Activated T-cell treated with anti-CD3 and anti-CD28 coated beads, Interleukin-2, amount 50 U/mL, for 72 hours (primary cell): ENCODE data around the gene CDH4. TPM values are rescaled to one million over a fixed set of nuclear protein-coding genes. Genes with fewer than 3 reads are reported as not detected.

Experiments used
- ATAC-seq, 2 donors: fragments of 150-1000 bp; cut with Tn5 transposase; replicated peaks in 1 of 2; 2 replicates each; pipeline ENCODE4 v1.10.0; 2021; ENCODE audit warnings: moderate library complexity in 2 of 2, mild to moderate bottlenecking in 1 of 2
- DNase-seq, 2 donors: peaks; one replicate each; pipeline ENCODE4 v3.0.0; 2021 to 2022; ENCODE audit warnings: mixed read lengths in 1 of 2
- H3K27ac Mint-ChIP-seq: one replicate; pipeline ENCODE4 v1.8.0; 2022; ENCODE audit warnings: mild to moderate bottlenecking, moderate library complexity, mixed read lengths
- H3K27me3 Mint-ChIP-seq: one replicate; pipeline ENCODE4 v1.8.0; 2022; ENCODE audit warnings: low read depth, mixed read lengths
- H3K36me3 Mint-ChIP-seq, 2 donors: one replicate each; pipeline ENCODE4 v1.8.0; 2022; ENCODE audit warnings: mixed read lengths in 2 of 2, mild to moderate bottlenecking in 1 of 2; ENCODE audit not compliant: insufficient read depth in 2 of 2
- H3K4me1 Mint-ChIP-seq: one replicate; pipeline ENCODE4 v1.8.0; 2022; ENCODE audit warnings: low read depth, mixed read lengths
- H3K4me3 Mint-ChIP-seq, 2 donors: one replicate each; pipeline ENCODE4 v1.8.0; 2022; ENCODE audit warnings: mild to moderate bottlenecking in 2 of 2, mixed read lengths in 2 of 2, moderate library complexity in 2 of 2
- H3K9me3 Mint-ChIP-seq, 2 donors: one replicate each; pipeline ENCODE4 v1.8.0; 2022; ENCODE audit warnings: mixed read lengths in 2 of 2
- total RNA-seq, 2 donors: library from RNA; stranded (reverse); gene quantifications; one replicate each; pipeline ENCODE4 v1.2.3, GENCODE V29; 2022

CDH4 gene
- total RNA-seq, 2 donors from 2014 or later = 0.17 to 0.35 TPM

- no peak for ATAC-seq
- Mint-ChIP-seq H3K36me3 (no peaks in the 10 kb centered on the region), H3K4me1 (no peaks in the 10 kb centered on the region)
Observed at GRCh38 chr20:61646453-61646852, 394.4 kb downstream of the CDH4 start.

GRCh38 chr20:61646986-61647385 is 394.9 kb downstream of the CDH4 start:
- Mint-ChIP-seq H3K4me3 (no peak overlapping the region), H3K27me3 (no peaks in the 10 kb centered on the region)
- no peak for ATAC-seq

More at GRCh38 chr20:61646453-61646852, 394.4 kb downstream of the CDH4 start:
- Mint-ChIP-seq H3K9me3 (peaks cover 0 to 2% of the 10 kb centered on the region in 2 donors), H3K27ac (no peak overlapping the region), H3K27me3 (no peaks in the 10 kb centered on the region), H3K4me3 (no peak overlapping the region)
- DNase-seq = no peak

GRCh38 chr20:61647702-61648101 is 395.6 kb downstream of the CDH4 start:
- no peak overlapping the region for H3K4me3 Mint-ChIP-seq
- no peak overlapping the region for H3K27ac Mint-ChIP-seq
- H3K9me3 Mint-ChIP-seq = peaks cover 0 to 1% of the 10 kb centered on the region in 2 donors
- no peaks in the 10 kb centered on the region for H3K4me1 Mint-ChIP-seq
- no peak for ATAC-seq
- no peak for DNase-seq
- H3K27me3 Mint-ChIP-seq = no peaks in the 10 kb centered on the region
- H3K36me3 Mint-ChIP-seq = no peaks in the 10 kb centered on the region

More at GRCh38 chr20:61646986-61647385, 394.9 kb downstream of the CDH4 start:
- peaks cover 0 to 2% of the 10 kb centered on the region in 2 donors for H3K9me3 Mint-ChIP-seq
- DNase-seq = no peak
- no peaks in the 10 kb centered on the region for H3K36me3 Mint-ChIP-seq
- no peak overlapping the region for H3K27ac Mint-ChIP-seq
- no peaks in the 10 kb centered on the region for H3K4me1 Mint-ChIP-seq

DNA sequence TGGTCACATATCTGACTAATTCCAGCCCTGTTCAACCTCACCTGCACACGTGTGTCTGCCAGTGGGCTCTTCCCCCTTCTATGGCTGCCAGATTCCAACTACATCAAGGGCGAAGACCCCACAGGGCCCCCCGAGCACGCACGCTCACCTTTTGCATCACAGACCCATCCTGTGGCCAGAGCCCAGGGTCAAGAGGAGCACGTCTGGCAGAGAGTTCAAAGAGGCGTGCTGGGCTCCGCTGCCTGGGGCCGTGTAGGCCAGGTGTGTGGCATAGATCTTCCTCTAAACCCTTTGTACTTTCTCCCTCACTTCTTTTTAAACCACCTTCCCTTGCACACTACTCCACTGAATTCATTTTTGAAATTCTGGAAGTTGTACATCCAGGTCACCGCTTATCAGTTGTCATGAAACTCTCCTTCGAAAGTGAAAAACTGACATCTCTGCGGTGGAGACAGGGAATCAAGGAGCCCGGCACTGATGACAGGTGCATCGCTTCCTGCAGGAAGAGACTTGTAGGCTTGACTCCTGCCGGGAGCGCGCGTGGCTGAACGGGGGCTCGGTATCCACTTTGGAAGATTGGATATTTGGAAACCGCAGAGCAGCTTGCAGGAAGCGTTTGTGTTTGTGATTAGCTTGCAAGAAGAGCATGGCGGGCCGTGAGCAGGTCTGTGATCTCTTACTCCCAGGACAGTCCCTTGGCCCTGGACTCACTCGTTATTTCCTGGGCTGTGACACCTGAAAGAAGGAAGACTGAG is 397.2 kb downstream of the CDH4 start:
- ATAC-seq (no peak), DNase-seq (no peak)
- Mint-ChIP-seq H3K4me1 (no peaks in the 10 kb centered on the region), H3K36me3 (no peaks in the 10 kb centered on the region), H3K4me3 (no peak overlapping the region), H3K9me3 (no peaks in the 10 kb centered on the region), H3K27ac (no peak overlapping the region), H3K27me3 (no peaks in the 10 kb centered on the region)

GRCh38 chr20:61649860-61650162 is 397.8 kb downstream of the CDH4 start:
- Mint-ChIP-seq H3K4me3 (no peak overlapping the region), H3K36me3 (no peaks in the 10 kb centered on the region), H3K27ac (no peak overlapping the region), H3K27me3 (no peaks in the 10 kb centered on the region), H3K9me3 (no peaks in the 10 kb centered on the region), H3K4me1 (no peaks in the 10 kb centered on the region)
- ATAC-seq = no peak
- no peak for DNase-seq

DNA sequence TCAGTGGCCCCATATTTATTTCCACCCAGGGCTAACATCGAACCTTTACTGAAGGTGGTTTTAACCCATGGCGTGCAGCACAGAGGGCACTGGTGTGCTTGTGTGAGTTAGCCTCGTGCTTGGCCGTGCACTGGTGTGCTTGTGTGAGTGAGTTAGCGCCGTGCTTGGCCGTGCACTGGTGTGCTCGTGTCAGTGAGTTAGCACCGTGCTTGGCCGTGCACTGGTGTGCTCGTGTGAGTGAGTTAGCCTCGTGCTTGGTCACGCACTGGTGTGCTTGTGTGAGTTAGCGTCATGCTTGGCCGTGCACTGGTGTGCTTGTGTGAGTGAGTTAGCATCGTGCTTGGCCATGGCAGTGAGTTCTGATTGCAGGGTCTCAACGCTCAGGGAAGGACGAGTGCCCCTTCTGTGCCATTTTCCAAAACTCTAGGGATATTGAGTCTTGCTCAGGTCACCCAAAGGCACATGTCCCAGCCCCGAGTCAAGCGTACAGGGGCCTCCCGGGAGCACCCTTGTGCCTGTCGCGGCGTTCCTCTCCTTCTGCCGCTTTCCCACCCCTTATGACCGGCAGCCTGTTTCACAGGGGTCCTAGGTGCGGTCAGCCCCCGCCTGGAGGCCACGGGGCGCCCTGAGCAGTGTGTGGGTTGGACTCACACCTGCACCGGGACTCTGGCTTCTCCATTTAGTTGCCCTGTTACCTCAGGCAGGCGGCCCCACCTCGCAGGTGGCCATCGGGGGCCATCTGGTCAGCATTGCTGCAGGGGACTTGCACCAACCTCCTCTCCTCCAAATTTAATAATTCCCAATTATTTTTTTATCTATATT is 399.1 kb downstream of the CDH4 start:
- DNase-seq = no peak
- no peaks in the 10 kb centered on the region for H3K9me3 Mint-ChIP-seq
- no peak overlapping the region for H3K4me3 Mint-ChIP-seq
- no peaks in the 10 kb centered on the region for H3K4me1 Mint-ChIP-seq
- ATAC-seq = no peak
- H3K27me3 Mint-ChIP-seq = no peaks in the 10 kb centered on the region
- H3K27ac Mint-ChIP-seq = no peak overlapping the region
- H3K36me3 Mint-ChIP-seq = no peaks in the 10 kb centered on the region

DNA sequence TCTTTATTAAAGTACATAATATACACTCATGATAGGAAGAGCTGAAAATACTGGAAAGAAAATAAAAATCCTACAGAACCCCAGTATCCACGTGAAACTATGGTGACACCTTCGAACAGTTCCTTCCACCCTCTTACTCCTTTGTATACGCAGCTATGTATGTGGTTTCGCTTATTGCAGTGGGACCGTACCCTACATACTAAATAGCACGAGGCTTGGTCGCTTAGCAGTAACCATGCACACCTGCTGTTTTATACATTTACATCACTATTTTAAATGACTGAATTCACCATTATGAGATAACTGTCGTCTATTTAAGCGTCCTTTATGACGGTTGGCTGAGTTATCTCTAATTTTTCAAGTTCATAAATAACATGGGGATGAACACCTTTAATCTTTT is 400.1 kb downstream of the CDH4 start:
- ATAC-seq (no peak), DNase-seq (no peak)
- Mint-ChIP-seq H3K9me3 (no peaks in the 10 kb centered on the region), H3K4me1 (no peaks in the 10 kb centered on the region), H3K4me3 (no peak overlapping the region), H3K27me3 (no peaks in the 10 kb centered on the region), H3K27ac (no peak overlapping the region), H3K36me3 (no peaks in the 10 kb centered on the region)

GRCh38 chr20:61654726-61655125 is 402.7 kb downstream of the CDH4 start:
- Mint-ChIP-seq H3K9me3 (no peaks in the 10 kb centered on the region), H3K36me3 (no peaks in the 10 kb centered on the region), H3K4me1 (no peaks in the 10 kb centered on the region), H3K27ac (no peak overlapping the region), H3K4me3 (no peak overlapping the region), H3K27me3 (no peaks in the 10 kb centered on the region)
- ATAC-seq (no peak), DNase-seq (no peak)

DNA sequence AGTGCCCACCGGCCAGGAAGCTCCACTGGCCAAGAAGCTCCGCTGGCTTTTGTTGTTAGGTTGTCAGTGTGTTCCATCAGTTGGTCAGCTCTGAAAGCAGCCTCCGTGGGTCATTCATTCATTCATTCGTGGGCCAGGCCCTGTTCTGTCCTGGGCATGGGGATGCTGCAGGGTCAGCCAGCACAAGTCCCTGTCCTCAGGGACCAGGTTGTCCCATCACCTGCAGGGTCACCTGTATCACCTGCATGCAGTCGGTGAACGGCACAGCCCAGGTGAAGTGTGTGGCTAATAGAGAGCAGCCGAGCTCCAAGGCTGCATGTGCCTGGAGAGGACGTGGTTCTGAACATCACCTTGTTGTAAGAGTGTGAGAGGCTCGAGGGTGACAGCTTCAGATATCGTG is 403.5 kb downstream of the CDH4 start:
- no peaks in the 10 kb centered on the region for H3K9me3 Mint-ChIP-seq
- no peaks in the 10 kb centered on the region for H3K27me3 Mint-ChIP-seq
- no peak for DNase-seq
- H3K36me3 Mint-ChIP-seq = no peaks in the 10 kb centered on the region
- no peaks in the 10 kb centered on the region for H3K4me1 Mint-ChIP-seq
- no peak overlapping the region for H3K4me3 Mint-ChIP-seq
- no peak for ATAC-seq
- no peak overlapping the region for H3K27ac Mint-ChIP-seq

- DNase-seq = no peak
- Mint-ChIP-seq H3K4me3 (no peak overlapping the region), H3K27ac (no peak overlapping the region), H3K27me3 (no peaks in the 10 kb centered on the region), H3K9me3 (no peaks in the 10 kb centered on the region), H3K36me3 (no peaks in the 10 kb centered on the region), H3K4me1 (no peaks in the 10 kb centered on the region)
- no peak for ATAC-seq
Observed at GRCh38 chr20:61656198-61656597, 404.1 kb downstream of the CDH4 start.

GRCh38 chr20:61657721-61658377 is 405.8 kb downstream of the CDH4 start:
- Mint-ChIP-seq H3K4me1 (no peaks in the 10 kb centered on the region), H3K27me3 (no peaks in the 10 kb centered on the region), H3K4me3 (no peak overlapping the region), H3K27ac (no peak overlapping the region), H3K36me3 (no peaks in the 10 kb centered on the region), H3K9me3 (no peaks in the 10 kb centered on the region)
- DNase-seq (no peak), ATAC-seq (no peak)

DNA sequence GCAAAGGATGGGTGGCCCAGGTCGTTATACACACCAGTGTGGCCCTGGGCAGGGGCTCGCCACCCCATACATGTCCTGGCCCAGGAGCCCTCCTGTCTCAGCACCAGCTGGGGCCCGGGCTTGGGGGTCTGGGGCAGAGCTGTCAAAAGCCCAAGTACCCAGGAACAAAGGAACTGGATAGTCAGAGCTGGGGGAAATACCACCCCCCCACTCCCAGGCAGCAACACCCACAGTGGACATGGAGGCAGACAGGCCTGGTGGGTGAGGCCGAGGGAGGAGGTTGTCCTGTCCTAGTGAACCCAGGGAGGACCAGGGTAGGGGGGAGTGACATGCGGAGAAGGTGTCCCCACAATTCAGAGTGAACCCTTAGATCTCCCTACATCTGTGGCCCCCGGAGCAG is 406.5 kb downstream of the CDH4 start:
- no peaks in the 10 kb centered on the region for H3K9me3 Mint-ChIP-seq
- H3K27me3 Mint-ChIP-seq = no peaks in the 10 kb centered on the region
- no peaks in the 10 kb centered on the region for H3K36me3 Mint-ChIP-seq
- ATAC-seq (no peak), DNase-seq (no peak)
- no peak overlapping the region for H3K27ac Mint-ChIP-seq
- no peaks in the 10 kb centered on the region for H3K4me1 Mint-ChIP-seq
- H3K4me3 Mint-ChIP-seq = no peak overlapping the region

- H3K4me3 Mint-ChIP-seq = no peak overlapping the region
Observed at GRCh38 chr20:61659246-61659993, 407.4 kb downstream of the CDH4 start.

More at GRCh38 chr20:61659246-61659993, 407.4 kb downstream of the CDH4 start:
- no peak for ATAC-seq
- Mint-ChIP-seq H3K4me1 (no peaks in the 10 kb centered on the region), H3K36me3 (no peaks in the 10 kb centered on the region), H3K27me3 (no peaks in the 10 kb centered on the region), H3K27ac (no peak overlapping the region), H3K9me3 (no peaks in the 10 kb centered on the region)
- DNase-seq = no peak
